K562 (cell line): ENCODE results near the gene TMEM208.

Experiments used
- EP300 ChIP-seq: IDR thresholded peaks from 2 replicates; pipeline ENCODE4 v1.6.1; 2012; ENCODE audit warnings: low read length, improper control_type of control experiment
- ETS1 ChIP-seq: conservative IDR thresholded peaks from 2 replicates; pipeline ENCODE4 v1.6.1; 2011; ENCODE audit warnings: low read depth, mild to moderate bottlenecking, low read length; ENCODE audit not compliant: control insufficient read depth
- L3MBTL2 ChIP-seq: fragments of 450-650 bp; IDR thresholded peaks from 2 replicates; pipeline ENCODE4 v1.6.1; 2016; ENCODE audit warnings: mild to moderate bottlenecking, moderate library complexity
- MAZ ChIP-seq, 2 experiments: fragments of 450-650 bp in 1 of 2; sonication (generic) in 1 of 2; formaldehyde crosslinking; IDR thresholded peaks in 1 of 2; conservative IDR thresholded peaks in 1 of 2; 2 replicates each; pipeline versions ENCODE4 v1.4.0 to v1.5.0; 2020; ENCODE audit warnings: mild to moderate bottlenecking in 1 of 2, missing genetic modification reagents in 1 of 2
- PATZ1 ChIP-seq: fragments of 250-450 bp; sonication (Bioruptor Pico); IDR thresholded peaks from 2 replicates; pipeline ENCODE4 v1.5.0; 2020; ENCODE audit warnings: mild to moderate bottlenecking, borderline replicate concordance
- PHF8 ChIP-seq: fragments of 200-600 bp; sonication (generic); IDR thresholded peaks from 2 replicates; pipeline ENCODE4 v1.6.1; 2012; ENCODE audit warnings: mixed run types, mild to moderate bottlenecking, inconsistent platforms, low read length, moderate library complexity, borderline replicate concordance
- POLR2A ChIP-seq: fragments of 450-650 bp; conservative IDR thresholded peaks from 2 replicates; pipeline ENCODE4 v1.6.1; 2016
- SMARCC2 ChIP-seq: fragments of 450-650 bp; IDR thresholded peaks from 2 replicates; pipeline ENCODE4 v1.6.1; 2017; ENCODE audit warnings: antibody characterized with exemption, moderate library complexity, mild to moderate bottlenecking, low read depth
- SRF ChIP-seq, 2 experiments: fragments of 250-450, 450-650 bp in 1 of 2; sonication (Bioruptor Pico) in 1 of 2; sonication (generic) in 1 of 2; formaldehyde crosslinking; IDR thresholded peaks; 2 replicates each; pipeline versions ENCODE4 v1.5.0 to v1.5.1; 2020 to 2022; ENCODE audit warnings: mild to moderate bottlenecking in 1 of 2, missing genetic modification reagents in 1 of 2
- SRSF1 ChIP-seq: fragments of 200-400 bp; formaldehyde crosslinking; IDR thresholded peaks from 2 replicates; pipeline ENCODE4 v1.6.1; 2017; ENCODE audit warnings: mild to moderate bottlenecking, low read depth, low read length, moderate library complexity
- ZNF263 ChIP-seq: sonication (generic); formaldehyde crosslinking; IDR thresholded peaks from 2 replicates; pipeline ENCODE4 v1.8.0; 2022; ENCODE audit warnings: mild to moderate bottlenecking, missing genetic modification reagents, borderline replicate concordance
- ZNF644 ChIP-seq: fragments of 200-800 bp; sonication (Bioruptor generic); IDR thresholded peaks from 2 replicates; pipeline ENCODE4 v1.6.1; 2016; ENCODE audit warnings: low read depth, missing genetic modification characterization, missing compliant biosample characterization

- no peak for TF ChIP-seq EP300
- TF ChIP-seq PHF8, result no peak
- TF ChIP-seq SRF (CRISPR knock-in tag; IDR thresholded peaks at IDR 0.05), result no peak
- no peak for TF ChIP-seq ZNF263 (CRISPR knock-in tag)
- TF ChIP-seq L3MBTL2, result no peak
- TF ChIP-seq MAZ (CRISPR knock-in tag; conservative IDR thresholded peaks at IDR 0.05 in 1 of 2, IDR thresholded peaks at IDR 0.05 in 1 of 2), result no peak
- no peak for TF ChIP-seq ZNF644
- no peak for TF ChIP-seq POLR2A
- TF ChIP-seq SRSF1, result no peak
- TF ChIP-seq ETS1, result no peak
- no peak for TF ChIP-seq PATZ1 (CRISPR knock-in tag)
- TF ChIP-seq SMARCC2, result no peak
Measured at GRCh38 chr16:67243481-67243880, 16.6 kb downstream of the TMEM208 start.
